ENCODE data around the gene STXBP1. TPM values are rescaled to one million over a fixed set of nuclear protein-coding genes. Genes with fewer than 3 reads are reported as not detected.

STXBP1 gene
- total and polyA plus RNA-seq, 2 of the 4 experiments (the other 2 are of a cell fraction), result 15.8 to 22.6 TPM

DNA sequence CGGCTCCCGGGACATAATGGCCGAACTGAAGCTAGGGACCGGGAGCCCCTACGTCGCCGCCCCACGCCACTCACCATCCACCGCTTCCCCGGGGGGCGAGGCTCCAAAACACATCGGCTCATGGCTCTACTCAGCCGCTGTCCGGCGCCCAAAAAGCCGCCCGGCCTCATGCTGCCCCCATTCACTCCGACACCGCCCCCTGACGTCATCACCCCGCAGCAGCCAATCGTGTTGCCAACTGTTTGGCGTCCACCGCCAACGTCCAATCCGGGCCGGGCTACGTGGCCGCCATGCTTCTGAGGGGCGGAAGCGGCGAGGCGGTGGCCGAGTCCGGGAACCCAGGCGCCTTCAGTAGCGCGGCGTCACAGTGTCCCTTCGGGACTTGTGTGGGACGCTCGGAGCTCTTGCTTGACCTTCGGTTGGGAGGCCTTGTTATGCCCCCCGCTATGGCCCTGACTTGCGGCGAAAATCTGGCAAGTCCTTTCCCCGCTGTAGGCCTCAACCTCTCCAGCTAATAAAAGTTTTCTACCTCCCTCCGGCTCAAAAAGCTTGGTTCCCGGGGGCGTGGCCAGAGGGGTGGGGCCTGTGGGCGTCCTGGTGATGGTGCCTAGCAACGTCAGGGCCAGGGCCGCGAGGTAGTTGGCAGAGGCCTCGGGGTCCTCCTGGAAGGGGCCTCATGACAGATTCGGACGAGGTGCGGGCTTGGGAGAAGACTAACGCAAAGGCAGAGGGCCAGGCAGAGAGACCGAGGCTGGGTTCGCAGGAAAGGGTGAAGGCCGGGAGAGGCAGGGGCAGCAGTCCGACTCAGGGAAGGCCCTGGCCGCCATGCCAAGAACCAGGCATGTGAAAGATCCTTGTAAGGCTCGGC lies 103.6 kb downstream of the STXBP1 start, which contains the start of the genes PTRH1 and TTC16 (continued):
- TF ChIP-seq CHD1 (IDR thresholded peaks at IDR 0.05; ENCODE audit: low read depth, low read length) (no peak), RCOR1 (IDR thresholded peaks at IDR 0.05; ENCODE audit: insufficient replicate concordance, low read length) (no peak)

DNA sequence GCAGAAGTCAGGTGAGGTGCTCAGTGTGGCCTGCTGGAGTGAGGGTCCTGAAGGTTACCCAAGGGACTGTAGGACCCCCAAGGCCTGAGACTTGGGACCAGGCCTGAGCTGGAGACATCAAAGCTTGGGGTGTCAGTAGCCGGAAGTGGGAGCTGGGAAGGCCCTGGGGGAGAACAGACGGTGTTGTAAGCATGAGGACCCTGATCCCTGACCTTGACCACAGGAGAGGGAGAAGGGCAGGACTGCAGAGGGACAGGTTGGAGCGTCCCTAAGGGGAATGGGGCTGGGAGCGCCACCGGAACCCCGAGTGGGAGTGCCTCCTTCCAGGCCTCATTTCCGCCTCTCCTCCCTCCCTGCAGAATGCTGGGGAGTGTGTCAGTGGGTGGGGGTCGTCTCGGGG lies 104.3 kb downstream of the STXBP1 start:
- Histone ChIP-seq H3K14ac (replicated peaks; ENCODE audit: low read depth, low read length) (no peak overlapping the region), H3K4ac (ENCODE audit: low read depth, low read length) (0 out of 2 replicates have a peak overlapping the region, but pooled peaks have one; percentile 1), H3K4me1 (ENCODE audit: control insufficient read depth, insufficient read depth, low read length) (peaks cover 7% of the 10 kb centered on the region), H3K56ac (ENCODE audit: extremely low read depth, insufficient read depth, low read length) (no peak overlapping the region), H3K27me3 (ENCODE audit: control insufficient read depth, insufficient read depth, low read length) (no peaks in the 10 kb centered on the region), H3K4me2 (ENCODE audit: low read depth, low read length) (no peak overlapping the region), H3K9ac (ENCODE audit: low read depth, low read length) (peak overlapping the region; percentile 22; the same call in 1 of the 2 replicates), H4K8ac (ENCODE audit: low read depth in 2 of 2, low read length in 2 of 2) (peak overlapping the region; percentile 26 to 63; a peak in 3 of 4 replicates), H4K5ac (ENCODE audit: low read depth, low read length) (peak overlapping the region; percentile 51), H3K9me1 (ENCODE audit: insufficient read depth, low read length) (no peaks in the 10 kb centered on the region; the same call in 1 of the 2 replicates), H4K20me1 (ENCODE audit: insufficient read depth, low read length) (peaks cover 7% of the 10 kb centered on the region), H2AFZ (replicated peaks; ENCODE audit: low read length, poor library complexity) (peak overlapping the region; percentile 99), H3K4me3 (ENCODE audit: insufficient read depth, low read depth, low read length) (no peak overlapping the region), H2BK20ac (ENCODE audit: low read depth, low read length) (no peak overlapping the region), H3K36me3 (ENCODE audit: control insufficient read depth, insufficient read depth, low read length) (no peaks in the 10 kb centered on the region), H2AK9ac (replicated peaks; ENCODE audit: low read depth, low read length, poor library complexity) (peak overlapping the region; percentile 65), H2BK120ac (ENCODE audit: low read depth, low read length) (no peak overlapping the region), H3K9me3 (ENCODE audit: control insufficient read depth, insufficient read depth, low read length) (no peaks in the 10 kb centered on the region), H3K79me1 (ENCODE audit: low read depth in 1 of 2, low read length in 2 of 2) (peaks cover 2 to 14% of the 10 kb centered on the region in 2 experiments; a peak in 3 of 4 replicates), H3K27ac (ENCODE audit: insufficient read depth, low read length) (no peak overlapping the region), H2AK5ac (ENCODE audit: low read depth, low read length) (no peak overlapping the region), H2BK15ac (ENCODE audit: low read depth, low read length) (no peak overlapping the region), H4K91ac (ENCODE audit: insufficient read depth, low read depth, low read length) (no peak overlapping the region), H3K23ac (ENCODE audit: low read depth, low read length) (no peak overlapping the region), H3K18ac (ENCODE audit: low read depth, low read length) (no peak overlapping the region), H2BK5ac (ENCODE audit: low read depth, low read length, poor library complexity, severe bottlenecking) (no peak overlapping the region)
- ATAC-seq (ENCODE audit: low read depth) (no peak), DNase-seq (no peak)
- ChIA-PET CTCF (no interaction called here), POLR2A (ENCODE audit: unreplicated experiment) (no interaction called here)
- TF ChIP-seq POLR2A (IDR thresholded peaks at IDR 0.05; ENCODE audit: low read depth, low read length) (no peak), CHD1 (IDR thresholded peaks at IDR 0.05; ENCODE audit: low read depth, low read length) (no peak), RAD21 (IDR thresholded peaks at IDR 0.05; ENCODE audit: low read length) (no peak), CTCF (conservative IDR thresholded peaks at IDR 0.05; ENCODE audit: low read depth, low read length) (no peak), MXI1 (IDR thresholded peaks at IDR 0.05; ENCODE audit: borderline replicate concordance, low read depth, low read length) (no peak), FOS (IDR thresholded peaks at IDR 0.05; ENCODE audit: low read depth, low read length) (no peak), RCOR1 (IDR thresholded peaks at IDR 0.05; ENCODE audit: insufficient replicate concordance, low read length) (no peak), NFE2L2 (IDR thresholded peaks at IDR 0.05; ENCODE audit: low read depth, low read length) (no peak)
- in situ Hi-C loops (cut with MboI; ENCODE audit: low sequenced_read_pairs) (no loop called here), dilution Hi-C loops (cut with HindIII; ENCODE audit: low sequenced_read_pairs, unreplicated experiment) (no loop called here), intact Hi-C loops (cut with micrococcal nuclease) (no loop called here)
- BruUV-seq (replicated peaks), result no TSS peak
- WGBS, 2 experiments (ENCODE audit: extremely low coverage in 2 of 2, insufficient read length in 1 of 2), result 90% methylated on average over 2 of the region's 9 CpGs; no CpG with 5 or more reads in 1 of the 2 experiments
